ENCODE data around the gene GMPR.

DNA sequence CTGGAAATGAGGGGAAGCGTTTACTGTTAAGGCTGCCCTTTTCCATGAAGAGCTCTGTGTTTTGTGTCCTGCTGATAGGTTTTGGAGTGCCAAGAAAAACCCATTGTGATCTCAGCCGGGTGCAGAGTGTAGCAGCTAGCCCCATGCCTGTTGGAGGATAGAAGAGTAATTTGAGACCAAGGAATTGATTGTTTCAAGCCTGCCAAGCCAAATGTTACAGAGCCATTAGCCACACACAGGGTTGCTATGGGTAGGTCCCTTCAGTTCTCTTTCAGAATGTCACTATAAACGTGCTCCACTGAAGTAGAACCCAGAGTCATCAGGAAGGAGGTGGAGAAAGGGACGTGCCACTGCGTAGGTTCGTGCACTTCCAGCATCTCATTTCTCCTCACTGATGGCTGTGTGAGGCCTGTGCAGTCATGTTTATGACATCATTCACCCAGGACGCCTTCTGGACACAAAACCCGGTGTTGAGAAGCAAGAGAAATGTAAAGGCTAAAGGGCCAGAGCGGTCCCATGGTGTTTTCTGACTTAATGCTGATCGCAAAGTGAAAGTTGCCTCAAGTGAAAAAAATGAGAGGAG lies 6.6 kb downstream of the GMPR start:
- TF ChIP-seq, protein P1, sequence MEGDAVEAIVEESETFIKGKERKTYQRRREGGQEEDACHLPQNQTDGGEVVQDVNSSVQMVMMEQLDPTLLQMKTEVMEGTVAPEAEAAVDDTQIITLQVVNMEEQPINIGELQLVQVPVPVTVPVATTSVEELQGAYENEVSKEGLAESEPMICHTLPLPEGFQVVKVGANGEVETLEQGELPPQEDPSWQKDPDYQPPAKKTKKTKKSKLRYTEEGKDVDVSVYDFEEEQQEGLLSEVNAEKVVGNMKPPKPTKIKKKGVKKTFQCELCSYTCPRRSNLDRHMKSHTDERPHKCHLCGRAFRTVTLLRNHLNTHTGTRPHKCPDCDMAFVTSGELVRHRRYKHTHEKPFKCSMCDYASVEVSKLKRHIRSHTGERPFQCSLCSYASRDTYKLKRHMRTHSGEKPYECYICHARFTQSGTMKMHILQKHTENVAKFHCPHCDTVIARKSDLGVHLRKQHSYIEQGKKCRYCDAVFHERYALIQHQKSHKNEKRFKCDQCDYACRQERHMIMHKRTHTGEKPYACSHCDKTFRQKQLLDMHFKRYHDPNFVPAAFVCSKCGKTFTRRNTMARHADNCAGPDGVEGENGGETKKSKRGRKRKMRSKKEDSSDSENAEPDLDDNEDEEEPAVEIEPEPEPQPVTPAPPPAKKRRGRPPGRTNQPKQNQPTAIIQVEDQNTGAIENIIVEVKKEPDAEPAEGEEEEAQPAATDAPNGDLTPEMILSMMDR (IDR thresholded peaks at IDR 0.05): no peak
- TF ChIP-seq ZFX (IDR thresholded peaks at IDR 0.05; ENCODE audit: borderline replicate concordance): no peak
